ENCODE data around the gene CXXC1.
"Not testable (repeated sequence)": the region's sequence is repeated elsewhere in the genome, so short reads cannot be mapped to it uniquely, and the experiment has no call there.

Gene CXXC1

DNA sequence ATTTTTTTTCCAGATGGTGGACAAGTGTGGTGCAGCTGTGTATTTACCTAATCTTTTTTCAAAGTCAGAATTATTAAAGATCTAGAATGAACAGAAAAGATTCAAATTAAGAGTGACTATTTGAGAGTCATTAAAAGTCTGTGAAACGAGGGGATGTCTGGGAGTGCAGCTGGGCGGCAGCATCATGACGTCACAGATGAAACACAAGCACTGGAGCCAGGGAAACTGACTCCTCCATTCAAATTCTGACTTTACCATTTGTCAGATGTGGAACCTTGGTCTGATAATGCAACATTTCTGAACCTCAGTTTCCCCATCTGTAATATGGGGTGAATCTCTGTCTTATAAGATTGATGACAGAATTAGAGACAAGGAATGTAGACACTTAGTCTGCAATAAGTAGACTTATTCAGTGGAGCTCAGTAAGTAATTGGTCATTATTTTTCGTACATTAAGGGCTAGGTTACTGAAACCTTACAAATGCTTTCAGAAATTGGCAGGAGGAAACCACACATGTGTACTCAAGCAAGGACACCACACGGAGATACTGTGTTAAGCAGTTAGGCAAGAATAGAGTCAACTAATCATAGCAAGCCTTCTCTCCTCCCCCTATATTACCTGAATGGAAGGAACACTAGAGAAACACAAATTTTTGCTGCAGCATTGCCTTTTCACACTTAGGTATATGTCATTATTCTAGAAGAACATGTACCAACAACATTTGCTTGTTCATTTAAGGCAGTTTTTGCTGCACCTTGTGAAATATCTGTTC, 27.8 kb upstream of the CXXC1 start:
- TF ChIP-seq, protein P1, sequence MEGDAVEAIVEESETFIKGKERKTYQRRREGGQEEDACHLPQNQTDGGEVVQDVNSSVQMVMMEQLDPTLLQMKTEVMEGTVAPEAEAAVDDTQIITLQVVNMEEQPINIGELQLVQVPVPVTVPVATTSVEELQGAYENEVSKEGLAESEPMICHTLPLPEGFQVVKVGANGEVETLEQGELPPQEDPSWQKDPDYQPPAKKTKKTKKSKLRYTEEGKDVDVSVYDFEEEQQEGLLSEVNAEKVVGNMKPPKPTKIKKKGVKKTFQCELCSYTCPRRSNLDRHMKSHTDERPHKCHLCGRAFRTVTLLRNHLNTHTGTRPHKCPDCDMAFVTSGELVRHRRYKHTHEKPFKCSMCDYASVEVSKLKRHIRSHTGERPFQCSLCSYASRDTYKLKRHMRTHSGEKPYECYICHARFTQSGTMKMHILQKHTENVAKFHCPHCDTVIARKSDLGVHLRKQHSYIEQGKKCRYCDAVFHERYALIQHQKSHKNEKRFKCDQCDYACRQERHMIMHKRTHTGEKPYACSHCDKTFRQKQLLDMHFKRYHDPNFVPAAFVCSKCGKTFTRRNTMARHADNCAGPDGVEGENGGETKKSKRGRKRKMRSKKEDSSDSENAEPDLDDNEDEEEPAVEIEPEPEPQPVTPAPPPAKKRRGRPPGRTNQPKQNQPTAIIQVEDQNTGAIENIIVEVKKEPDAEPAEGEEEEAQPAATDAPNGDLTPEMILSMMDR (conservative IDR thresholded peaks at IDR 0.05; ENCODE audit: low read depth, low read length): no peak
- H3K4me3 ChIP-seq (ENCODE audit: low read depth, low read length): no peak overlapping the region
- no peak for DNase-seq (ENCODE audit: low read depth)

- H3K4me3 ChIP-seq (ENCODE audit: low read depth, low read length): no peak overlapping the region
- DNase-seq (ENCODE audit: low read depth): no peak
- TF ChIP-seq, protein P1 (conservative IDR thresholded peaks at IDR 0.05; ENCODE audit: low read depth, low read length): no peak
Observed at GRCh38 chr18:50313873-50314460, 26.5 kb upstream of the CXXC1 start.

GRCh38 chr18:50313031-50313607, 25.6 kb upstream of the CXXC1 start:
- TF ChIP-seq, protein P1 (conservative IDR thresholded peaks at IDR 0.05; ENCODE audit: low read depth, low read length): no peak
- no peak for DNase-seq (ENCODE audit: low read depth)
- H3K4me3 ChIP-seq (ENCODE audit: low read depth, low read length): no peak overlapping the region

DNA sequence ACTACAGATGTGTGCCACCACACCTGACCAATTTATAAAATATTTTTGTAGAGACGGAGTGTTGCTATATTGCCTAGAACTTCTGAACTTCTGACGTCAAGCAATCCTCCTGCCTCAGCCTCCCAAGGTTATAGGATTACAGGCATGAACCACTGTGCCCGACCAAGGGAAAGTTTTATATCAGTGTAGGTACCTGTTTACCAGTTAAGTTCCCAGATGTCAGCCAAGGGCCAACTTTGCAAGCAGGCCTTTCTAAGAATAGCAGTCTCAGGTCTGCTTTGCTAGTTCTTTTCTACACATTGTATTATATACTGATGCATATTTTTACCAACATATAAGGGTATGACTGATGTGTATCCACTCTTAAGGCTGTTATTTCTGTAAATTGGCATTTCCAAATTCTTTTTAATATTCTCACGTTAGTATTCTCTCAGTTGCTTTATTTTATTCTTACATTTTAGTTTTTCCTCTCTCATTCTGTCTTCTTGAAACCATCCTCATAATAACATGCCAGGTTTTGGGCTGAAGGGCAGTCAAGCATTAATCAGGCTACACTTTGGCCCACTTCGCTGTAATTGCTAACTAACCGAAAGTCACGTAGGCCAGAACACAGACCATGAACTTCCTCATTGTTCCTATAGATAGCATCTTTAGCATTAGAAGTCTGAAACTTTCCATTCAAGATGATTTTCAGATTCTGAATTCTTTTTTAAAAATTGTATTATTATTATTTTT, 25.0 kb upstream of the CXXC1 start:
- TF ChIP-seq, protein P1 (conservative IDR thresholded peaks at IDR 0.05; ENCODE audit: low read depth, low read length): no peak
- no peak for DNase-seq (ENCODE audit: low read depth)
- H3K4me3 ChIP-seq (ENCODE audit: low read depth, low read length): no peak overlapping the region

- H3K4me3 ChIP-seq (ENCODE audit: low read depth, low read length): no peak overlapping the region
- TF ChIP-seq, protein P1 (conservative IDR thresholded peaks at IDR 0.05; ENCODE audit: low read depth, low read length): no peak
- no peak for DNase-seq (ENCODE audit: low read depth)
Observed at GRCh38 chr18:50311650-50312049, 24.2 kb upstream of the CXXC1 start.

DNA sequence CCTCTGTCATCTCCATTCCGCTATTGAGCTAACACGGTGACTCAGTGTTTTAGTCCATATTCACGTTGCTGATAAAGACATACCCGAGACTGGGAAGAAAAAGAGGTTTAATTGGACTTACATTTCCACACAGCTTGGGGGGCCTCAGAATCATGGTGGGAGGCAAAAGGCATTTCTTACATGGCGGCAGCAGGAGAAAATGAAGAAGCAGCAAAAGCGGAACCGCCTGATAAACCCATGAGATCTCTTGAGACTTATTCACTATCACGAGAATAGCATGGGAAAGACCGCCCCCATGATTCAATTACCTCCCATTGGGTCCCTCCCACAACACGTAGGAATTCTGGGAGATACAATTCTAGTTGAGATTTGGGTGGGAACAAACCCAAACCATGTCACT, 22.6 kb upstream of the CXXC1 start:
- H3K4me3 ChIP-seq (ENCODE audit: low read depth, low read length): no peak overlapping the region
- TF ChIP-seq, protein P1 (conservative IDR thresholded peaks at IDR 0.05; ENCODE audit: low read depth, low read length): no peak
- DNase-seq (ENCODE audit: low read depth): no peak

GRCh38 chr18:50308851-50309250, 21.4 kb upstream of the CXXC1 start:
- H3K4me3 ChIP-seq (ENCODE audit: low read depth, low read length); DNase-seq (ENCODE audit: low read depth): not testable (repeated sequence)

Data from choroid plexus epithelial cell (primary cell).